ENCODE data around the gene FAM89A. TPM values are rescaled to one million over a fixed set of nuclear protein-coding genes. Genes with fewer than 3 reads are reported as not detected.

FAM89A gene
- total and polyA plus RNA-seq, 9 of the 15 experiments (the other 6 are each of a cell fraction or from before 2014, with no cell fraction given) = 8.7 to 66.2 (median 43.3) TPM

- TF ChIP-seq ZBTB40 (IDR thresholded peaks at IDR 0.05) = peak; percentile 48
- no peak for TF ChIP-seq ZBTB40 (CRISPR knock-in tag; IDR thresholded peaks at IDR 0.05)
- no peak for TF ChIP-seq POLR3G (IDR thresholded peaks at IDR 0.05; ENCODE audit: extremely low read depth, insufficient read length, insufficient replicate concordance)
- peak; percentile 28; the same call in 1 of the 2 replicates for TF ChIP-seq NFIC (IDR thresholded peaks at IDR 0.05)
- 0 out of 2 replicates have a peak, but pooled peaks have one; percentile 47 for TF ChIP-seq ZBTB9 (CRISPR knock-in tag; IDR thresholded peaks at IDR 0.05)
- no peak for TF ChIP-seq HNRNPLL (IDR thresholded peaks at IDR 0.05; ENCODE audit: low read depth, low read length, poor library complexity, severe bottlenecking)
- TF ChIP-seq L3MBTL2 (IDR thresholded peaks at IDR 0.05) = no peak
- 0 out of 2 replicates have a peak, but pooled peaks have one; percentile 26 for TF ChIP-seq TSHZ1 (CRISPR knock-in tag; IDR thresholded peaks at IDR 0.05)
- no peak for TF ChIP-seq ZNF217 (CRISPR knock-in tag; IDR thresholded peaks at IDR 0.05)
- peak; percentile 88 for TF ChIP-seq MTA1 (IDR thresholded peaks at IDR 0.05; ENCODE audit: borderline replicate concordance)
- TF ChIP-seq SMARCA4 (IDR thresholded peaks at IDR 0.05) = peak; percentile 84
- TF ChIP-seq FOXA3 (CRISPR knock-in tag; conservative IDR thresholded peaks at IDR 0.05 in 1 of 2, IDR thresholded peaks at IDR 0.05 in 1 of 2) = 0 out of 4 replicates have a peak, but pooled peaks of 1 of the 2 experiments have one; percentile 23
- TF ChIP-seq HNRNPK (IDR thresholded peaks at IDR 0.05; ENCODE audit: low read depth, low read length, poor library complexity, severe bottlenecking) = peak; percentile 40
- TF ChIP-seq MED1 (CRISPR knock-in tag; IDR thresholded peaks at IDR 0.05; ENCODE audit: borderline replicate concordance) = no peak
Observed at GRCh38 chr1:231046730-231047395, 6.8 kb upstream of the FAM89A start (continued).

Data from K562 (cell line).